ENCODE measurements around the gene C1orf115.

Gene C1orf115

GRCh38 chr1:220687809-220688208 lies 2.4 kb upstream of the C1orf115 start:
- Histone ChIP-seq H3K36me3 (no peaks in the 10 kb centered on the region), H3K9me3 (no peaks in the 10 kb centered on the region), H3K27ac (no peak overlapping the region), H3K4me1 (peaks cover 0 to 15% (median 5%) of the 10 kb centered on the region in 4 donors), H3K27me3 (no peaks in the 10 kb centered on the region), H3K4me3 (no peak overlapping the region)
- TF ChIP-seq CTCF (IDR thresholded peaks at IDR 0.05) = no peak
- intact Hi-C loops (cut with DNase I; ENCODE audit: low total_unique reads) = no loop called here
- no peak for DNase-seq

- peaks cover 0 to 15% (median 5%) of the 10 kb centered on the region in 4 donors for H3K4me1 ChIP-seq
- H3K9me3 ChIP-seq = no peaks in the 10 kb centered on the region
- DNase-seq = no peak
- intact Hi-C loops (cut with DNase I; ENCODE audit: low total_unique reads) = loop anchor here (5.0 kb wide), 1 partner anchor 43 kb away; no protein-coding TSS in a partner anchor
- no peaks in the 10 kb centered on the region for H3K36me3 ChIP-seq
- no peak overlapping the region for H3K27ac ChIP-seq
- H3K27me3 ChIP-seq = no peaks in the 10 kb centered on the region
- peak overlapping the region; percentile 66 to 70 for H3K4me3 ChIP-seq
- TF ChIP-seq CTCF (IDR thresholded peaks at IDR 0.05) = no peak
These were observed 497 bp upstream of the C1orf115 start for GRCh38 chr1:220689666-220690065.

- intact Hi-C loops (cut with DNase I; ENCODE audit: low total_unique reads) = loop anchor here (5.0 kb wide), 1 partner anchor 41 kb away; no protein-coding TSS in a partner anchor
- Histone ChIP-seq H3K36me3 (no peaks in the 10 kb centered on the region), H3K4me1 (peaks cover 0 to 15% (median 5%) of the 10 kb centered on the region in 4 donors), H3K4me3 (peak overlapping the region; percentile 66 to 70), H3K9me3 (no peaks in the 10 kb centered on the region), H3K27ac (peak overlapping the region in 1 of 2 donors; percentile 41), H3K27me3 (no peaks in the 10 kb centered on the region)
- no peak for TF ChIP-seq CTCF (IDR thresholded peaks at IDR 0.05)
- no peak for DNase-seq
These were observed 1.0 kb downstream of the C1orf115 start for GRCh38 chr1:220691053-220691684.

- H3K27ac ChIP-seq = no peak overlapping the region
- no peak overlapping the region for H3K4me3 ChIP-seq
- intact Hi-C loops (cut with DNase I; ENCODE audit: low total_unique reads) = loop anchor here (5.0 kb wide), 1 partner anchor 40 kb away; no protein-coding TSS in a partner anchor
- no peaks in the 10 kb centered on the region for H3K27me3 ChIP-seq
- no peaks in the 10 kb centered on the region for H3K9me3 ChIP-seq
- no peak for DNase-seq
- peaks cover 0 to 15% (median 5%) of the 10 kb centered on the region in 4 donors for H3K4me1 ChIP-seq
- peaks cover 0 to 12% (median 5%) of the 10 kb centered on the region in 3 donors for H3K36me3 ChIP-seq
- TF ChIP-seq CTCF (IDR thresholded peaks at IDR 0.05) = no peak
These were observed 2.5 kb downstream of the C1orf115 start for GRCh38 chr1:220692436-220693228.

- Histone ChIP-seq H3K27me3 (no peaks in the 10 kb centered on the region), H3K36me3 (peaks cover 0 to 18% (median 5%) of the 10 kb centered on the region in 3 donors), H3K27ac (no peak overlapping the region), H3K4me1 (peaks cover 0 to 11% (median 5%) of the 10 kb centered on the region in 4 donors), H3K9me3 (no peaks in the 10 kb centered on the region), H3K4me3 (no peak overlapping the region)
- no peak for DNase-seq
- intact Hi-C loops (cut with DNase I; ENCODE audit: low total_unique reads) = loop anchor here (5.0 kb wide), 1 partner anchor 37 kb away; no protein-coding TSS in a partner anchor
- TF ChIP-seq CTCF (IDR thresholded peaks at IDR 0.05) = no peak
These were observed 4.8 kb downstream of the C1orf115 start for GRCh38 chr1:220694866-220695382.

Measured in tibial artery (tissue), 4 donors.